Muscle of leg (tissue), 11 donors: ENCODE measurements around the gene ENPP6. TPM values are rescaled to one million over a fixed set of nuclear protein-coding genes. Genes with fewer than 3 reads are reported as not detected.

Experiments used
- DNase-seq: peaks from one replicate; pipeline ENCODE4 v3.0.0; 2013
- H3K27ac ChIP-seq: one replicate; pipeline ENCODE4 v1.5.1; 2013; ENCODE audit warnings: mild to moderate bottlenecking, low read length, control low read depth
- H3K27me3 ChIP-seq: one replicate; pipeline ENCODE4 v1.6.1; 2013; ENCODE audit warnings: low read length; ENCODE audit not compliant: control insufficient read depth, insufficient read depth
- H3K36me3 ChIP-seq: one replicate; pipeline ENCODE4 v1.6.1; 2013; ENCODE audit warnings: low read length; ENCODE audit not compliant: control insufficient read depth, insufficient read depth
- H3K4me1 ChIP-seq: one replicate; pipeline ENCODE4 v1.6.1; 2013; ENCODE audit warnings: low read length; ENCODE audit not compliant: control insufficient read depth, insufficient read depth
- H3K4me3 ChIP-seq: one replicate; pipeline ENCODE4 v1.5.1; 2013; ENCODE audit warnings: low read length, control low read depth
- H3K9me3 ChIP-seq: replicated peaks from 2 replicates; pipeline ENCODE4 v1.6.1; 2013; ENCODE audit warnings: low read depth, low read length; ENCODE audit not compliant: control insufficient read depth
- WGBS: methylation state at CpG from one replicate; pipeline ENCODE4 v1.1.5; 2013; ENCODE audit warnings: missing lambda C conversion rate; ENCODE audit not compliant: insufficient coverage; 5-methylcytosine and 5-hydroxymethylcytosine counted together
- polyA plus RNA-seq, 8 donors: library from polyadenylated mRNA; unstranded; fragments of 120-200 nt; gene quantifications; one replicate each; pipeline versions ENCODE4 v1.2.1 to v1.2.3, GENCODE V29; 2013; ENCODE audit warnings: inconsistent platforms in 1 of 8, low replicate concordance in 1 of 8; ENCODE audit not compliant: insufficient read length in 8 of 8, insufficient read depth in 1 of 8
- total RNA-seq: library from RNA; stranded (reverse); fragments of 120-200 nt; gene quantifications from one replicate; pipeline ENCODE4 v1.2.4, GENCODE V29; 2013

Gene ENPP6
- total and polyA plus RNA-seq, 9 donors: 8.1 to 30.5 (median 15.9) TPM

GRCh38 chr4:184238072-184238745 is 20.5 kb upstream of the ENPP6 start:
- no peak for DNase-seq
- 64% methylated on average over 3 of the region's 8 CpGs for WGBS
- Histone ChIP-seq H3K27ac (no peak overlapping the region), H3K36me3 (no peaks in the 10 kb centered on the region), H3K9me3 (no peaks in the 10 kb centered on the region), H3K27me3 (no peaks in the 10 kb centered on the region), H3K4me1 (no peaks in the 10 kb centered on the region), H3K4me3 (no peak overlapping the region)

DNA sequence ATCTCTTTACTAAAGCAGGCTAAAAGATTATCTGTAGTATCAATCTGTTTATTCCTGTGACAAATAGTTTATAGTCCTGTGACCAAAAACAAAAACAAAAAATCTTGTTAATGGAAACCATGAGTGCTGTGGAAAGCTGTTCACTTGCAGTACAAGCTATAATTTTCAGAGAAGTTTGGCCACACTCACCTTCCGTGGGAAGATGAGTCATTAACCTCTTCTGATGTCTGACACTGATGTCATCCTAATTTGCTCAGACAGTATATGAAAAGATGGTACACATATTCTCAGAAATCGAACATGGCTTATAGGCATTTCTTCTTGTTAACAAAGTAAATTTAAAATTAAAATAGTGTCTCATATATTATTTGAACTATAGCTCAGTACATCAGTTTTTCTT is 19.9 kb upstream of the ENPP6 start:
- DNase-seq: no peak
- H3K9me3 ChIP-seq: no peaks in the 10 kb centered on the region
- peaks cover 3% of the 10 kb centered on the region for H3K27me3 ChIP-seq
- H3K4me1 ChIP-seq: no peaks in the 10 kb centered on the region
- no peak overlapping the region for H3K4me3 ChIP-seq
- no peaks in the 10 kb centered on the region for H3K36me3 ChIP-seq
- no peak overlapping the region for H3K27ac ChIP-seq
- no CpG with 5 or more reads among the region's 2 CpGs for WGBS

- Histone ChIP-seq H3K27me3 (peaks cover 3% of the 10 kb centered on the region), H3K9me3 (no peaks in the 10 kb centered on the region), H3K4me1 (no peaks in the 10 kb centered on the region), H3K36me3 (no peaks in the 10 kb centered on the region), H3K4me3 (no peak overlapping the region), H3K27ac (no peak overlapping the region)
- no peak for DNase-seq
- WGBS: no CpG with 5 or more reads among the region's 3 CpGs
These were observed 17.9 kb upstream of the ENPP6 start for GRCh38 chr4:184235526-184235925.

GRCh38 chr4:184234155-184234554 is 16.5 kb upstream of the ENPP6 start:
- Histone ChIP-seq H3K4me1 (peaks cover 6% of the 10 kb centered on the region), H3K27me3 (peaks cover 6% of the 10 kb centered on the region), H3K4me3 (no peak overlapping the region), H3K36me3 (no peaks in the 10 kb centered on the region), H3K27ac (no peak overlapping the region), H3K9me3 (no peaks in the 10 kb centered on the region)
- DNase-seq: no peak
- no CpG with 5 or more reads among the region's 4 CpGs for WGBS

- peaks cover 6% of the 10 kb centered on the region for H3K4me1 ChIP-seq
- peaks cover 6% of the 10 kb centered on the region for H3K27me3 ChIP-seq
- WGBS: 69% methylated on average over 3 of the region's 4 CpGs
- no peak overlapping the region for H3K27ac ChIP-seq
- H3K9me3 ChIP-seq: no peaks in the 10 kb centered on the region
- DNase-seq: no peak
- H3K4me3 ChIP-seq: no peak overlapping the region
- no peaks in the 10 kb centered on the region for H3K36me3 ChIP-seq
These were observed 15.3 kb upstream of the ENPP6 start for GRCh38 chr4:184232975-184233374.

- no peak for DNase-seq
- WGBS: 75% methylated on average over 1 of the region's 1 CpG
These were observed 14.5 kb upstream of the ENPP6 start for GRCh38 chr4:184232202-184232601.

GRCh38 chr4:184231573-184231972 is 13.9 kb upstream of the ENPP6 start:
- peaks cover 6% of the 10 kb centered on the region for H3K27me3 ChIP-seq
- H3K36me3 ChIP-seq: no peaks in the 10 kb centered on the region
- no peak overlapping the region for H3K4me3 ChIP-seq
- DNase-seq: no peak
- no peaks in the 10 kb centered on the region for H3K9me3 ChIP-seq
- peaks cover 6% of the 10 kb centered on the region for H3K4me1 ChIP-seq
- 94% methylated on average over 2 of the region's 2 CpGs for WGBS
- no peak overlapping the region for H3K27ac ChIP-seq

More at GRCh38 chr4:184232202-184232601, 14.5 kb upstream of the ENPP6 start:
- Histone ChIP-seq H3K4me3 (no peak overlapping the region), H3K27me3 (peaks cover 6% of the 10 kb centered on the region), H3K27ac (no peak overlapping the region), H3K9me3 (no peaks in the 10 kb centered on the region), H3K36me3 (no peaks in the 10 kb centered on the region), H3K4me1 (peaks cover 6% of the 10 kb centered on the region)

DNA sequence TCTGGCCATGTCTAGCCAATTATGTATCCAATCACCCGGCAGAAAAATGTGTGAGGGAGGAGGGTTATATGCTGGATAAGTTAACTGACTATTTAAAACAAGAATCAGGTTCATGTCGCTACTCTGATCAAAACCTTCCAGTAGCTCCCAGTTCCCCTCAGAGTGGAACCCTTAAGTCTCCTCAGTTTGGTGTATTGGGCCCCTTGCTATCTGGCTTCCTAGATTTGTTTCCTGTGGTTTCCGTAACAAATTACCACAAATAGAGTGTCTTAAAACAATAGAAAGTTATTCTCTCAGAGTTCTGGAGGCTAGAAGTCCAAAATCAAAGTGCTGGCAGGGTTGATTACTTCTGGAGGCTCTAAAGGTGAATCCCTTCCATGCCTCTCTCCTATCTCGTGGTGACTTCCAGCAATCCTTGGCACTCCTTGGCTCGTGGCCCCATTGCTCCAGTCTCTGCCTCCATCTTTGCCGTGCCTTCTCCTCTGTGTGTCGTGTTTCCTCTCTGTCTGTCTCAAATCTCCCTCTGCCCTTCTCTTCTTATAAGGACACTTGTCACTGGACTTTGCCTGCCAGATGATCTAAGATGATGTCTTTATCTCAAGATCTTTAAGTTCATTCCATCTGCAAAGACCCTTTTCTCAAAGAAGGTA is 10.5 kb upstream of the ENPP6 start:
- Histone ChIP-seq H3K9me3 (peaks cover 5% of the 10 kb centered on the region), H3K36me3 (no peaks in the 10 kb centered on the region), H3K4me3 (no peak overlapping the region), H3K27me3 (peaks cover 6% of the 10 kb centered on the region), H3K27ac (no peak overlapping the region), H3K4me1 (peaks cover 6% of the 10 kb centered on the region)
- no peak for DNase-seq
- WGBS: 79% methylated on average over 4 of the region's 7 CpGs

- Histone ChIP-seq H3K36me3 (no peaks in the 10 kb centered on the region), H3K27ac (peak overlapping the region; percentile 45), H3K9me3 (no peaks in the 10 kb centered on the region), H3K27me3 (no peaks in the 10 kb centered on the region), H3K4me1 (peaks cover 24% of the 10 kb centered on the region), H3K4me3 (peak overlapping the region; percentile 47)
- peak; percentile 43 for DNase-seq
- 12% methylated on average over 8 of the region's 8 CpGs for WGBS
These were observed 1.2 kb downstream of the ENPP6 start for GRCh38 chr4:184216515-184216914.

GRCh38 chr4:184215709-184216328 is 1.9 kb downstream of the ENPP6 start:
- no peaks in the 10 kb centered on the region for H3K9me3 ChIP-seq
- 11% methylated on average over 8 of the region's 10 CpGs for WGBS
- H3K27ac ChIP-seq: peak overlapping the region; percentile 45
- H3K4me1 ChIP-seq: peaks cover 24% of the 10 kb centered on the region
- H3K27me3 ChIP-seq: no peaks in the 10 kb centered on the region
- H3K4me3 ChIP-seq: no peak overlapping the region
- peak; percentile 74 for DNase-seq
- H3K36me3 ChIP-seq: no peaks in the 10 kb centered on the region
